Vein endothelial cell (primary cell): ENCODE results near the gene STX5. TPM values are rescaled to one million over a fixed set of nuclear protein-coding genes. Genes with fewer than 3 reads are reported as not detected.

Experiments used
- small RNA-seq: library from RNA; depleted of rRNA; stranded (forward); fragments of <200 nt; gene quantifications from one replicate; pipeline ENCODE3, GENCODE V24; 2012
- total RNA-seq: library from RNA; depleted of rRNA; stranded (reverse); fragments of >200 nt; gene quantifications from 2 replicates; pipeline ENCODE4 v1.2.3, GENCODE V29; 2012

The STX5 gene
- 33.0 and 43.1 TPM in 2 replicates for total RNA-seq

GRCh38 chr11:62831520-62832335 is at the start of gene STX5:
STX5 (minus strand) TSS chr11:62832051; CDS start chr11:62831243, 808 bp downstream.

GRCh38 chr11:62880803-62881578 is 49.1 kb upstream of the STX5 start, which contains the start of gene SLC3A2:
SLC3A2 (plus strand) TSS chr11:62880896; CDS start chr11:62881024, 128 bp downstream.

DNA sequence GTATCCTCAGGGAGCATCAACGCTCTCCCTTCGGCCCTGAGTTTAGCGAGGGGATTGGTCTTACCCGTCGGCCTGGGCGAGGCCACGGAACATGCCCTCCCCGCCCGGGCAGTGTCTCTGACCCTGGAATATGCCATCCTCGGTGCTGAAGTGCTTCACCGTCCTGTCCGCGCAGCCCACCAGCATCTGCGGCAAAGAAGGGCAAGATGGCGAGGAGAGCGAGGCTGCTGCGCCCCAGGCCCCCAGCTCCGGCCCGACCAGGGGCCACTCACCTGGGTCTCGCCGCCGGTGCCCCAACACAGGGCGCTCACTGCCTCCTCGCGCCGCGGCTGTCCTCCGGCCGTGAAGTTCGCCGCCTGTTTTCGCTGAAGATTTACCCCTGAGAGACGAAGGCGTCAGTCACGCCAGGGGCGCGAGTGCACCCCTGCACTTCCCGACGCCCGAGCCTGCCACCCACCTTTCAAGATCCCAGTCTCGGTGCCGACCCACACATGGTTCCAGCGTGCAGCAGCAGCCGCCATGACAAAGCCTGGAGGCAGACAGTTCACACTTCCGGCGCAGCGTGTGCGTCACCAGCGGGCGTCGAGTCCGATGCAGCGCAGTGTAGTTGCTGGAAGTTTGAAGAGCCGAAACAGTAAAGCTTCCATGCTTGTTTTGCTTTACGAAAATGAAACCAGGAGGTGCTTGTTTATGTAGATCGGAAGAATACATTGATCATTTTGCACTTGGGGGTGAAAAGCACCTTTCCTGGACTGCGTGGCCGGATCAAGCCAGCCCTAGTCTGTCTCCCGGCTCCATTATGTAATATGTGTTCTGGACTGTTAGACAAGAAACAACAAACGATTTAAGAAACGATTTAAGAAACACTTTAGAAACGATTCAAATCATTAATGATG is 7.4 kb upstream of the STX5 start, which contains the start of gene WDR74:
Gene WDR74 (minus strand): TSS at position 541 of the 896 bp plus-strand sequence. CDS start 20 bp downstream, at position 521.

GRCh38 chr11:62832336-62833234 is 734 bp upstream of the STX5 start, which contains the start of gene TEX54:
TEX54 (minus strand) TSS chr11:62832841.

GRCh38 chr11:62805076-62805892 is 26.6 kb downstream of the STX5 start, which contains the start of gene NXF1:
NXF1 (minus strand) TSS chr11:62805440; CDS start chr11:62805356, 84 bp downstream.

DNA sequence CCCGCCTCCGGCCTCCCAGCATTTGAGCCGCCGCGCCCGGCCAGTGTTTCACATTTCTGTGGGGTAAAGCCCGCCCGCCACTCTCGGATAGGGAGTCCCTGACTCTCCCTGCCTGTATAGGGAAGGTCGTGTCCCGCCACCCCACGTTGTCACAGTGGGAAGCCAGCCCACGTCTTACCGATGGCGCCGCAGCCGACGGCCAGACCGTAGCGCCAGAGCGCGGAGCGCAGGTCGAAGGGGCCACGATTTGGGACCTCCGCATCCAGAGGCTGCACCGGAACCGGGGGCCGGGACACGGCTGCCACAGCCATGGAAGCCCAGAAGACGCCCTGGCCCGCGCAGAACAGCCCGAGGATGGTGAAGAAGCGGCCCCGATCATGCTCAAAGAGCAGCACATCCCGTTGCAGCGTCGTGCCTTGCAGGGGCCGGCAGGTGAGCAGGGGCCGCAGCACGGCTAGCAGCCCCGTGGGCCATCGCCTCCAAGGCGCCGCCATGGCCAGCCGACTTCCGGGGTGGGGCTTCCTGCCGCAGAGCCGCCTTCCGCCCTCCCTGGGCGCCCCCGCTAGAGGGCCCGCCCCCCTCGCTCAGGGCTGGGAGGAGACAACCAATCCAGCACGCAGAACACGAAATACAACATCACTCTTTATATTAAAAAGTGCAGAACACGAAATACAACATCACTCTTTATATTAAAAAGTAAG is 40.2 kb downstream of the STX5 start, which contains the start of gene TMEM223:
Gene TMEM223 (minus strand): TSS at position 506 of the 701 bp plus-strand sequence. CDS start 12 bp downstream, at position 494.

DNA sequence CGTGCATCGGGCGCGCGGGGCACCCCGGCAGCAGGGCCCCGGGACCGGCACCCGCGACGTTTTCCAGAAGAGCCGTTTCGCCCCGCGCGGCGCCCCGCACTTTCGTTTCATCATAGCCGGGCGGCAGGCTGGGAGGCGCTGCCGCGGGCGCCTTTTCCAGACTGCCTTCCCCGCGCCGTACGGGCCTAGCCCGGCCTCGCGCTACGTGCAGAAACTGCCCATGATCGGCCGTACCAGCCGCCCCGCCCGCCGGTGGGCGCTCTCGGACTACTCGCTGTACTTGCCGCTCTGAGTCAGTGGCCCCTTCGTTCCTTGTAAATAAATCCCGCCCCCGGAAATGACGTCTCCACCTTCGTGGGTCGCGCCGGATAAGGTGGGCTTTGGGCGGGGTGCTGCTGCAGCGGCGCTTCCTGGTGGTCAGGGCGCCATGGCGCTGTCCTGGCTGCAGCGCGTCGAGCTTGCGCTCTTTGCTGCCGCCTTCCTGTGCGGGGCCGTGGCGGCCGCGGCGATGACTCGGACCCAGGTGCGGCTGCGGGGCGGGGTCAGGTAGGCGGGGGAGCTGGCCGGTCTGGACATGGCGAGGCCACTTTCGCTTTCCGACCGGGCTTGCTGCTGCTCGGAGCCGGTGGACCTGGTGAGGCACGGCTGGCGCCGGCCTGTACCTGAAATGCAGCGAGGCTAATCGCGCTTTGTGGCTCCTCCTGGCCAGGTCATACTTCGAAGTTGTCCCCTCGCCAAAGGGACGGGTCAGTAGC is 44.7 kb downstream of the STX5 start, which contains the start of gene TMEM179B:
Gene TMEM179B (plus strand): TSS at position 398 of the 755 bp plus-strand sequence. CDS start 30 bp downstream, at position 428.

DNA sequence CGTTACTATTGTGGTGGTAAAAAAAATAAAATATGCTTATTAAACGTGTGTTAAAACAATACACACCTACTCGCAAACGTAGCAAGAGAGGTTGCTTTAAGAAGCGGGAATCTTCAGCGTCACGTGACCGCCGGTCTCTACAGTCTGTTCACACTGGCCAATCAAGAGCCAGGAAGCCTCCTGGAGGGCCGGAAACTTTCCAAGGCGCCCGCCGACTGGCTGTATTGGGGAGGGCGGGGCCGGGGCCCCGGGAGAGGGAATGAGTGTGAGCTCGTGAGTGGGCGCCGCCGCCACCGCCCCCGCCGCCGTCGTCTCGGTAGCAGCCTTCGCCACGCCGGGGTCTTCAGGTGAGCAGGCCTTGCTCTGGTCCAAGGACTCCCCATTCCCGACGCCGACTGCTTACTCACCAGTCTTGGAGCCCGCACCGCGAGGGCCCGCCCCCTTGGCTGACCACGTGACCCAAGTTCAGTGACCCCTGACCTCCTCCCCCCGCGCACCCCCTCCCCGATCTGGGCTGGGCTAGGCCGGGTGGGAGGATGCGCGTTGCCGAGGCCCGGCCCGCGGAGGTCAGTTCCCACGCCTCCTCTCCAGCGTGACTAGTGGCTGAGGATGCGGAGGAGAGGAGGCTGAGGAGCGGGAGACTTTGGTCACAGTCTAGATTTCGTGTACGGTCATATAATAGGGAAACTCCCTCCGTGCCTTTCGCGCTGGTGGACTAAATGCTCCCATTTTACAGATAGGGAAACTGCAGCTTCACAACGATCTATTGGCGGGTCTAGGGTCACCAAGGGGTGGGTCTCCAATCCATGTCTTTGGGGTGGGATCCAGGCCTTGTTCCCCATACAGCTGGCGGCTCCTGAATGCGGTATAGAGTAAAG is 60.5 kb downstream of the STX5 start, which contains the start of gene TAF6L:
Gene TAF6L (plus strand): TSS at position 253 of the 878 bp plus-strand sequence. CDS start 4,388 bp downstream, outside the sequence.

Small RNAs within 50 kb of the gene (small RNA-seq; reads per million reads assigned to genes)
- gene MIR6514 (1.0 reads per million, percentile 60 among the genes with 10 or more reads in this experiment), gene RF00099 (not detected), gene RNU6-118P (not detected), gene SNORD22 (not detected), gene SNORD26 (not detected), gene SNORD27 (not detected), gene SNORD28 (not detected), gene SNORD30 (35.8 reads per million, percentile 98 among the genes with 10 or more reads in this experiment)

Other genes with a start within 250 kb of the STX5 start
- 11.8 and 12.7 TPM in 2 replicates for gene TUT1, start 240.5 kb downstream of the STX5 start, total RNA-seq
- 250 and 281 TPM in 2 replicates for gene MTA2, start 230.2 kb downstream of the STX5 start, total RNA-seq
- gene EML3, start 219.3 kb downstream of the STX5 start, total RNA-seq, result 35.7 and 60.8 TPM in 2 replicates
- gene ROM1, start 218.8 kb downstream of the STX5 start, total RNA-seq, result 5.2 and 5.3 TPM in 2 replicates
- gene B3GAT3, start 210.1 kb downstream of the STX5 start, total RNA-seq, result 19.9 and 23.5 TPM in 2 replicates
- 223 and 259 TPM in 2 replicates for gene GANAB, start 185.4 kb downstream of the STX5 start, total RNA-seq
- gene INTS5, start 178.7 kb downstream of the STX5 start, total RNA-seq, result 35.1 and 41.2 TPM in 2 replicates
- gene C11orf98, start 166.8 kb downstream of the STX5 start, total RNA-seq, result 35.9 and 43.4 TPM in 2 replicates
- gene CSKMT, start 166.7 kb downstream of the STX5 start, total RNA-seq, result 9.5 and 9.7 TPM in 2 replicates
- 5.9 and 6.1 TPM in 2 replicates for gene UQCC3, start 160.4 kb downstream of the STX5 start, total RNA-seq
- gene LBHD1, start 159.8 kb downstream of the STX5 start, total RNA-seq, result 4.2 TPM in 2 replicates
- gene UBXN1, start 153.0 kb downstream of the STX5 start, total RNA-seq, result 88.7 and 147 TPM in 2 replicates
- 0.19 and 0.33 TPM in 2 replicates for gene LRRN4CL, start 142.5 kb downstream of the STX5 start, total RNA-seq
- 28.7 and 30.2 TPM in 2 replicates for gene BSCL2, start 124.6 kb downstream of the STX5 start, total RNA-seq
- not detected in 2 replicates for gene GNG3, start 124.4 kb downstream of the STX5 start, total RNA-seq
- gene HNRNPUL2, start 104.6 kb downstream of the STX5 start, total RNA-seq, result 10.5 and 15.0 TPM in 2 replicates
- gene TTC9C, start 103.6 kb downstream of the STX5 start, total RNA-seq, result 31.0 and 45.9 TPM in 2 replicates
- gene ZBTB3, start 77.9 kb downstream of the STX5 start, total RNA-seq, result 15.4 and 16.0 TPM in 2 replicates
- gene POLR2G, start 70.5 kb downstream of the STX5 start, total RNA-seq, result 43.1 and 50.6 TPM in 2 replicates
- 19.9 and 20.9 TPM in 2 replicates for gene TAF6L, start 60.7 kb downstream of the STX5 start, total RNA-seq
- 29.1 and 36.3 TPM in 2 replicates for gene TMEM179B, start 44.6 kb downstream of the STX5 start, total RNA-seq
- 12.6 and 14.0 TPM in 2 replicates for gene TMEM223, start 40.0 kb downstream of the STX5 start, total RNA-seq
- gene NXF1, start 26.6 kb downstream of the STX5 start, total RNA-seq, result 37.2 and 41.6 TPM in 2 replicates
- gene TEX54, start 790 bp upstream of the STX5 start, total RNA-seq, result 0.98 TPM in 1 of 2 replicates, not detected in the other
- gene WDR74, start 7.5 kb upstream of the STX5 start, total RNA-seq, result 44.4 and 47.0 TPM in 2 replicates
- 109 and 145 TPM in 2 replicates for gene SLC3A2, start 48.8 kb upstream of the STX5 start, total RNA-seq
- not detected in 2 replicates for gene CHRM1, start 89.3 kb upstream of the STX5 start, total RNA-seq
- gene SLC22A6, start 152.9 kb upstream of the STX5 start, total RNA-seq, result not detected in 2 replicates
- not detected in 2 replicates for gene SLC22A8, start 183.8 kb upstream of the STX5 start, total RNA-seq